Stimulated activated CD4-positive, alpha-beta T cell treated with anti-CD3 and anti-CD28 coated beads, Interleukin-1b, Interleukin-23, amount 100 ng/mL, for 48 hours (primary cell): Measurements from ENCODE around the gene KRTAP5-4.
"Not testable (repeated sequence)": the region's sequence is repeated elsewhere in the genome, so short reads cannot be mapped to it uniquely, and the experiment has no call there.

Experiments
- DNase-seq: peaks from one replicate; pipeline ENCODE4 v3.0.0-alpha.2; 2020

KRTAP5-4 gene

GRCh38 chr11:1652771-1653540 is 31.0 kb upstream of the KRTAP5-4 start:
- peak; percentile 71 for DNase-seq

- DNase-seq: no peak
These were observed 30.5 kb upstream of the KRTAP5-4 start for GRCh38 chr11:1652442-1652770.

GRCh38 chr11:1652026-1652425 is 30.1 kb upstream of the KRTAP5-4 start:
- DNase-seq: no peak

GRCh38 chr11:1651411-1651980 is 29.6 kb upstream of the KRTAP5-4 start:
- DNase-seq: no peak

- DNase-seq: no peak
These were observed 29.0 kb upstream of the KRTAP5-4 start for GRCh38 chr11:1650918-1651262.

- no peak for DNase-seq
These were observed 28.3 kb upstream of the KRTAP5-4 start for GRCh38 chr11:1650034-1650917.

- no peak for DNase-seq
These were observed 26.9 kb upstream of the KRTAP5-4 start for GRCh38 chr11:1648653-1649420.

GRCh38 chr11:1647901-1648652 is 26.1 kb upstream of the KRTAP5-4 start:
- DNase-seq: no peak

- not testable (repeated sequence) for DNase-seq
These were observed 24.6 kb upstream of the KRTAP5-4 start for GRCh38 chr11:1646540-1646939.

- no peak for DNase-seq
These were observed 23.5 kb upstream of the KRTAP5-4 start for GRCh38 chr11:1645357-1645821.

- DNase-seq: no peak
These were observed 22.8 kb upstream of the KRTAP5-4 start for GRCh38 chr11:1644601-1645356.

- no peak for DNase-seq
These were observed 21.3 kb upstream of the KRTAP5-4 start for GRCh38 chr11:1643146-1643690.

- no peak for DNase-seq
These were observed 20.6 kb upstream of the KRTAP5-4 start for GRCh38 chr11:1642288-1643145.

- DNase-seq: no peak
These were observed 19.2 kb upstream of the KRTAP5-4 start for GRCh38 chr11:1641096-1641495.

GRCh38 chr11:1640076-1640946 is 18.4 kb upstream of the KRTAP5-4 start:
- DNase-seq: no peak

GRCh38 chr11:1639666-1640065 is 17.7 kb upstream of the KRTAP5-4 start:
- no peak for DNase-seq

GRCh38 chr11:1639102-1639620 is 17.2 kb upstream of the KRTAP5-4 start:
- DNase-seq: no peak

GRCh38 chr11:1638344-1638743 is 16.4 kb upstream of the KRTAP5-4 start:
- DNase-seq: no peak

- DNase-seq: no peak
These were observed 15.7 kb upstream of the KRTAP5-4 start for GRCh38 chr11:1637628-1638027.
